K562 (cell line): ENCODE data around the gene NUAK1. TPM values are rescaled to one million over a fixed set of nuclear protein-coding genes. Genes with fewer than 3 reads are reported as not detected.

Experiments used
- ELF2 ChIP-seq: fragments of 250-450 bp; sonication (Bioruptor Pico); IDR thresholded peaks from 2 replicates; pipeline ENCODE4 v1.5.0; 2021; ENCODE audit warnings: mild to moderate bottlenecking
- GTF2A2 ChIP-seq: IDR thresholded peaks from 2 replicates; pipeline ENCODE4 v1.6.1; 2016; ENCODE audit warnings: mild to moderate bottlenecking, missing genetic modification characterization, missing compliant biosample characterization
- MIER1 ChIP-seq: fragments of 450-650 bp; IDR thresholded peaks from 2 replicates; pipeline ENCODE4 v1.6.1; 2016; ENCODE audit warnings: antibody characterized with exemption, mild to moderate bottlenecking, low read depth
- NFE2L1 ChIP-seq: fragments of 450-650 bp; IDR thresholded peaks from 2 replicates; pipeline ENCODE4 v1.6.1; 2016; ENCODE audit warnings: missing genetic modification characterization, low read depth, mild to moderate bottlenecking, missing compliant biosample characterization, moderate library complexity, borderline replicate concordance
- NFXL1 ChIP-seq: fragments of 450-650 bp; formaldehyde crosslinking; IDR thresholded peaks from 2 replicates; pipeline ENCODE4 v1.4.0; 2021; ENCODE audit warnings: mild to moderate bottlenecking
- polyA plus RNA-seq, 8 experiments: library from polyadenylated mRNA; depleted of rRNA in 4 of 8; stranded (reverse) in 5 of 8; unstranded in 3 of 8; fragments of >200 nt; fragmentation: Nextera tagmentation in 2 of 8; fragmentation: Illumina TruSeq in 1 of 8; extraction: Ambion mirVana in 2 of 8; extraction: Trizol in 1 of 8; gene quantifications; 2 replicates each; pipeline versions ENCODE4 v1.2.1 to v1.2.3, GENCODE V29; 2011 to 2014; ENCODE audit warnings: inconsistent platforms in 1 of 8, missing spikeins in 1 of 8
- total RNA-seq, 7 experiments: library from RNA; depleted of rRNA in 6 of 7; stranded (reverse); fragments of >200 nt in 6 of 7; fragmentation: Illumina TruSeq in 2 of 7; extraction: Trizol in 2 of 7; gene quantifications; 2 replicates each; pipeline versions ENCODE4 v1.2.1 to v1.2.3, GENCODE V29; 2011 to 2021; ENCODE audit warnings: low replicate concordance in 1 of 7
- TF ChIP-seq, protein P1 (sequence below), 2 experiments: fragments of 450-650 bp; formaldehyde crosslinking in 1 of 2; IDR thresholded peaks; 2 replicates each; pipeline versions ENCODE4 v1.4.0 to v1.6.1; 2014 to 2020; ENCODE audit warnings: mild to moderate bottlenecking in 2 of 2, borderline replicate concordance in 1 of 2, low read depth in 1 of 2
- TF ChIP-seq, protein P2 (sequence below): fragments of 450-650 bp; formaldehyde crosslinking; IDR thresholded peaks from 2 replicates; pipeline ENCODE4 v1.4.0; 2020; ENCODE audit warnings: mild to moderate bottlenecking, moderate library complexity
- TF ChIP-seq, protein P3 (sequence below): fragments of 450-650 bp; IDR thresholded peaks from 2 replicates; pipeline ENCODE4 v1.6.1; 2016; ENCODE audit warnings: low read depth

NUAK1 gene
- total and polyA plus RNA-seq, 9 of the 15 experiments (the other 6 are each of a cell fraction or from before 2014, with no cell fraction given) = 0.02 TPM; not detected in 8

DNA sequence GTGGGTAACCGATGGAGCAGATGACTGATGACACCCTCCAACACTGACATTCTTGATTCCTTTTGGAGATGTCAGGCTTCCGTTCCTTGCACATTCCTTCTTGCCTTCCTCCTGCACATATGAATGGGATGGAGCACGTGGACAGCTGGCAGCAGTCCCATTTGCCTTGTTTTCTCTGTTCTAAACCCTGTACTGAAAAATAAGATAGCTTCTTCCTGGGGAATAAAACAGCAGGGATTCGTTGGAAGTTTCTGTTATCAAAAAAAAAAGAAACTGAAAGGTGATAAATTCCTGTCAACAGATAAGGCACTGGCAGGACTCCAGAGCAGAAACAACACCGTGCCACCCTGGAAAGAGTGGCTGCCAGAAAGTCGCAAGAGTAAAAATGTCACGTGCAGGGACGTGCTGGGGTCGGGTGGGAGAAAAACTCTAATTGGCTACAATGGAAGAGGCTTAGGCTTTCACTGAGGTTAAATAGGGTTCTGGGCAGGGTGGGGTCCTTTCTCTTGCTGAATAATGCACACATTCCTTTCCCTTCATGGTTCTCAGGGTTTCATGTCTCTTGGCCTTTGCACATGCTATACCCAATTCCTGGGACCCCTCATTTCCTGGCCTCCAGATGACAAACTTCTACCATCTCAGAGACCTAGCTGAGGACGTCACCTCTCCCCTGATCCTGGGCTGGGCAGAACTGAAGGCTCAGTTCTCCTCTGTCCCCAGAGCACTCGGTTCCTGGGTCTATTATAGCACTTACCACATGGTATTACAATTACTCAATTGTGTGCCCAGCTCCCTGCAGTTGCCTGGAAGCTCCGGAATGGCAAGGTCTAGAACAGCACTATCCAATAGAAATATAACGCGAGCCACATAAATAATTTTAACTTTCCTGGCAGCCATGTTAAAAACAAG lies 7.0 kb upstream of the NUAK1 start (continued):
- TF ChIP-seq, protein P1, sequence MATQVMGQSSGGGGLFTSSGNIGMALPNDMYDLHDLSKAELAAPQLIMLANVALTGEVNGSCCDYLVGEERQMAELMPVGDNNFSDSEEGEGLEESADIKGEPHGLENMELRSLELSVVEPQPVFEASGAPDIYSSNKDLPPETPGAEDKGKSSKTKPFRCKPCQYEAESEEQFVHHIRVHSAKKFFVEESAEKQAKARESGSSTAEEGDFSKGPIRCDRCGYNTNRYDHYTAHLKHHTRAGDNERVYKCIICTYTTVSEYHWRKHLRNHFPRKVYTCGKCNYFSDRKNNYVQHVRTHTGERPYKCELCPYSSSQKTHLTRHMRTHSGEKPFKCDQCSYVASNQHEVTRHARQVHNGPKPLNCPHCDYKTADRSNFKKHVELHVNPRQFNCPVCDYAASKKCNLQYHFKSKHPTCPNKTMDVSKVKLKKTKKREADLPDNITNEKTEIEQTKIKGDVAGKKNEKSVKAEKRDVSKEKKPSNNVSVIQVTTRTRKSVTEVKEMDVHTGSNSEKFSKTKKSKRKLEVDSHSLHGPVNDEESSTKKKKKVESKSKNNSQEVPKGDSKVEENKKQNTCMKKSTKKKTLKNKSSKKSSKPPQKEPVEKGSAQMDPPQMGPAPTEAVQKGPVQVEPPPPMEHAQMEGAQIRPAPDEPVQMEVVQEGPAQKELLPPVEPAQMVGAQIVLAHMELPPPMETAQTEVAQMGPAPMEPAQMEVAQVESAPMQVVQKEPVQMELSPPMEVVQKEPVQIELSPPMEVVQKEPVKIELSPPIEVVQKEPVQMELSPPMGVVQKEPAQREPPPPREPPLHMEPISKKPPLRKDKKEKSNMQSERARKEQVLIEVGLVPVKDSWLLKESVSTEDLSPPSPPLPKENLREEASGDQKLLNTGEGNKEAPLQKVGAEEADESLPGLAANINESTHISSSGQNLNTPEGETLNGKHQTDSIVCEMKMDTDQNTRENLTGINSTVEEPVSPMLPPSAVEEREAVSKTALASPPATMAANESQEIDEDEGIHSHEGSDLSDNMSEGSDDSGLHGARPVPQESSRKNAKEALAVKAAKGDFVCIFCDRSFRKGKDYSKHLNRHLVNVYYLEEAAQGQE (IDR thresholded peaks at IDR 0.05; ENCODE audit: borderline replicate concordance) = no peak
- TF ChIP-seq, protein P1 (CRISPR knock-in tag; IDR thresholded peaks at IDR 0.05; ENCODE audit: low read depth) = no peak
- TF ChIP-seq, protein P2, sequence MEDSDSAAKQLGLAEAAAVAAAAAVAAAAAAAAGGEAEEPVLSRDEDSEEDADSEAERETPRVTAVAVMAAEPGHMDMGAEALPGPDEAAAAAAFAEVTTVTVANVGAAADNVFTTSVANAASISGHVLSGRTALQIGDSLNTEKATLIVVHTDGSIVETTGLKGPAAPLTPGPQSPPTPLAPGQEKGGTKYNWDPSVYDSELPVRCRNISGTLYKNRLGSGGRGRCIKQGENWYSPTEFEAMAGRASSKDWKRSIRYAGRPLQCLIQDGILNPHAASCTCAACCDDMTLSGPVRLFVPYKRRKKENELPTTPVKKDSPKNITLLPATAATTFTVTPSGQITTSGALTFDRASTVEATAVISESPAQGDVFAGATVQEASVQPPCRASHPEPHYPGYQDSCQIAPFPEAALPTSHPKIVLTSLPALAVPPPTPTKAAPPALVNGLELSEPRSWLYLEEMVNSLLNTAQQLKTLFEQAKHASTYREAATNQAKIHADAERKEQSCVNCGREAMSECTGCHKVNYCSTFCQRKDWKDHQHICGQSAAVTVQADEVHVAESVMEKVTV (CRISPR knock-in tag) = no peak
- TF ChIP-seq MIER1 = no peak
- TF ChIP-seq GTF2A2 (tag) = no peak
- no peak for TF ChIP-seq ELF2 (CRISPR knock-in tag)
- TF ChIP-seq NFE2L1 = no peak
- TF ChIP-seq, protein P3, sequence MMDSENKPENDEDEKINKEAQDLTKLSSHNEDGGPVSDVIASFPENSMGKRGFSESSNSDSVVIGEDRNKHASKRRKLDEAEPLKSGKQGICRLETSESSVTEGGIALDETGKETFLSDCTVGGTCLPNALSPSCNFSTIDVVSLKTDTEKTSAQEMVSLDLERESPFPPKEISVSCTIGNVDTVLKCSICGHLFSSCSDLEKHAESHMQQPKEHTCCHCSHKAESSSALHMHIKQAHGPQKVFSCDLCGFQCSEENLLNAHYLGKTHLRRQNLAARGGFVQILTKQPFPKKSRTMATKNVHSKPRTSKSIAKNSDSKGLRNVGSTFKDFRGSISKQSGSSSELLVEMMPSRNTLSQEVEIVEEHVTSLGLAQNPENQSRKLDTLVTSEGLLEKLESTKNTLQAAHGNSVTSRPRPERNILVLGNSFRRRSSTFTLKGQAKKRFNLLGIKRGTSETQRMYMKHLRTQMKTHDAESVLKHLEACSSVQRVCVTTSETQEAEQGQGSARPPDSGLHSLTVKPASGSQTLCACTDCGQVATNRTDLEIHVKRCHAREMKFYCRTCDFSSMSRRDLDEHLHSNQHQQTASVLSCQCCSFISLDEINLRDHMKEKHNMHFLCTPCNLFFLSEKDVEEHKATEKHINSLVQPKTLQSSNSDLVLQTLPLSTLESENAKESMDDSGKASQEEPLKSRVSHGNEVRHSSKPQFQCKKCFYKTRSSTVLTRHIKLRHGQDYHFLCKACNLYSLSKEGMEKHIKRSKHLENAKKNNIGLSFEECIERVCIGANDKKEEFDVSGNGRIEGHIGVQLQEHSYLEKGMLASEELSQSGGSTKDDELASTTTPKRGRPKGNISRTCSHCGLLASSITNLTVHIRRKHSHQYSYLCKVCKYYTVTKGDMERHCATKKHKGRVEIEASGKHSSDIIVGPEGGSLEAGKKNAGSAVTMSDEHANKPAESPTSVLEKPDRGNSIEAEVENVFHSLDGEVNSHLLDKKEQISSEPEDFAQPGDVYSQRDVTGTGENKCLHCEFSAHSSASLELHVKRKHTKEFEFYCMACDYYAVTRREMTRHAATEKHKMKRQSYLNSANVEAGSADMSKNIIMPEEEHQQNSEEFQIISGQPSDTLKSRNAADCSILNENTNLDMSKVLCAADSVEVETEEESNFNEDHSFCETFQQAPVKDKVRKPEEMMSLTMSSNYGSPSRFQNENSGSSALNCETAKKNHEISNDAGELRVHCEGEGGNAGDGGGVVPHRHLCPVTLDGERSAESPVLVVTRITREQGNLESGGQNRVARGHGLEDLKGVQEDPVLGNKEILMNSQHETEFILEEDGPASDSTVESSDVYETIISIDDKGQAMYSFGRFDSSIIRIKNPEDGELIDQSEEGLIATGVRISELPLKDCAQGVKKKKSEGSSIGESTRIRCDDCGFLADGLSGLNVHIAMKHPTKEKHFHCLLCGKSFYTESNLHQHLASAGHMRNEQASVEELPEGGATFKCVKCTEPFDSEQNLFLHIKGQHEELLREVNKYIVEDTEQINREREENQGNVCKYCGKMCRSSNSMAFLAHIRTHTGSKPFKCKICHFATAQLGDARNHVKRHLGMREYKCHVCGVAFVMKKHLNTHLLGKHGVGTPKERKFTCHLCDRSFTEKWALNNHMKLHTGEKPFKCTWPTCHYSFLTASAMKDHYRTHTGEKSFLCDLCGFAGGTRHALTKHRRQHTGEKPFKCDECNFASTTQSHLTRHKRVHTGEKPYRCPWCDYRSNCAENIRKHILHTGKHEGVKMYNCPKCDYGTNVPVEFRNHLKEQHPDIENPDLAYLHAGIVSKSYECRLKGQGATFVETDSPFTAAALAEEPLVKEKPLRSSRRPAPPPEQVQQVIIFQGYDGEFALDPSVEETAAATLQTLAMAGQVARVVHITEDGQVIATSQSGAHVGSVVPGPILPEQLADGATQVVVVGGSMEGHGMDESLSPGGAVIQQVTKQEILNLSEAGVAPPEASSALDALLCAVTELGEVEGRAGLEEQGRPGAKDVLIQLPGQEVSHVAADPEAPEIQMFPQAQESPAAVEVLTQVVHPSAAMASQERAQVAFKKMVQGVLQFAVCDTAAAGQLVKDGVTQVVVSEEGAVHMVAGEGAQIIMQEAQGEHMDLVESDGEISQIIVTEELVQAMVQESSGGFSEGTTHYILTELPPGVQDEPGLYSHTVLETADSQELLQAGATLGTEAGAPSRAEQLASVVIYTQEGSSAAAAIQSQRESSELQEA = no peak
- TF ChIP-seq NFXL1 (CRISPR knock-in tag) = no peak
